Neuronal stem cell (in vitro differentiated cells): ENCODE results near the gene RTTN.

Experiments
- DNase-seq: peaks from one replicate; pipeline ENCODE4 v3.0.0-alpha.2; 2013; ENCODE audit warnings: low spot score
- H2AFZ ChIP-seq: one replicate; pipeline ENCODE4 v1.6.1; 2013; ENCODE audit warnings: mild to moderate bottlenecking, low read length, inconsistent platforms
- H2AK5ac ChIP-seq: 2 replicates; pipeline ENCODE4 v1.6.1; 2013; ENCODE audit warnings: low read depth, mild to moderate bottlenecking, inconsistent platforms, low read length, moderate library complexity, mixed read lengths
- H2BK120ac ChIP-seq: 2 replicates; pipeline ENCODE4 v1.6.1; 2013; ENCODE audit warnings: low read depth, mild to moderate bottlenecking, inconsistent platforms, low read length, moderate library complexity, mixed read lengths
- H2BK12ac ChIP-seq: one replicate; pipeline ENCODE4 v1.6.1; 2013; ENCODE audit warnings: low read length, inconsistent platforms
- H2BK15ac ChIP-seq: 2 replicates; pipeline ENCODE4 v1.6.1; 2013; ENCODE audit warnings: mild to moderate bottlenecking, low read length, inconsistent platforms, mixed read lengths
- H2BK5ac ChIP-seq: one replicate; pipeline ENCODE4 v1.6.1; 2013; ENCODE audit warnings: inconsistent platforms, mild to moderate bottlenecking, low read length, moderate library complexity
- H3K14ac ChIP-seq: one replicate; pipeline ENCODE4 v1.6.1; 2013; ENCODE audit warnings: low read length, inconsistent platforms
- H3K18ac ChIP-seq: 2 replicates; pipeline ENCODE4 v1.6.1; 2013; ENCODE audit warnings: low read length, inconsistent platforms
- H3K23ac ChIP-seq: 2 replicates; pipeline ENCODE4 v1.6.1; 2013; ENCODE audit warnings: low read depth, mild to moderate bottlenecking, mixed read lengths, low read length, inconsistent platforms; ENCODE audit not compliant: poor library complexity
- H3K27ac ChIP-seq: replicated peaks from 3 replicates; pipeline ENCODE4 v1.5.1; 2013; ENCODE audit warnings: low read length, inconsistent platforms
- H3K27me3 ChIP-seq, 3 experiments: 2 replicates each; pipeline ENCODE4 v1.6.1; 2013; ENCODE audit warnings: low read length in 3 of 3, mild to moderate bottlenecking in 2 of 3, inconsistent platforms in 1 of 3, low read depth in 1 of 3, mixed read lengths in 1 of 3, moderate library complexity in 1 of 3; ENCODE audit not compliant: control insufficient read depth in 3 of 3, insufficient read depth in 3 of 3
- H3K36me3 ChIP-seq, 2 donors: replicated peaks in 1 of 2; 2 replicates each; pipeline ENCODE4 v1.6.1; 2013; ENCODE audit warnings: low read length in 2 of 2; ENCODE audit not compliant: control insufficient read depth in 2 of 2, insufficient read depth in 2 of 2
- H3K4ac ChIP-seq: 2 replicates; pipeline ENCODE4 v1.6.1; 2013; ENCODE audit warnings: inconsistent platforms, mild to moderate bottlenecking, low read length, moderate library complexity
- H3K4me1 ChIP-seq, 2 donors: 1 replicate in 1 of 2; 2 replicates in 1 of 2; pipeline ENCODE4 v1.6.1; 2013; ENCODE audit warnings: low read length in 2 of 2, low read depth in 1 of 2; ENCODE audit not compliant: control insufficient read depth in 2 of 2, insufficient read depth in 1 of 2
- H3K4me2 ChIP-seq: one replicate; pipeline ENCODE4 v1.6.1; 2013; ENCODE audit warnings: mild to moderate bottlenecking, low read length, inconsistent platforms; ENCODE audit not compliant: insufficient read depth, poor library complexity, severe bottlenecking
- H3K4me3 ChIP-seq, 2 donors: 2 replicates each; pipeline ENCODE4 v1.5.1; 2013; ENCODE audit warnings: low read length in 2 of 2, mild to moderate bottlenecking in 2 of 2, inconsistent platforms in 1 of 2, moderate library complexity in 1 of 2
- H3K79me1 ChIP-seq: one replicate; pipeline ENCODE4 v1.6.1; 2013; ENCODE audit warnings: low read depth, mild to moderate bottlenecking, inconsistent platforms, low read length, moderate library complexity
- H3K9ac ChIP-seq: one replicate; pipeline ENCODE4 v1.6.1; 2013; ENCODE audit warnings: mild to moderate bottlenecking, low read depth, low read length, inconsistent platforms; ENCODE audit not compliant: poor library complexity
- H3K9me3 ChIP-seq, 2 donors: replicated peaks in 1 of 2; 2 replicates each; pipeline versions ENCODE3 to v1.6.1; 2013; ENCODE audit warnings: low read length in 2 of 2, mild to moderate bottlenecking in 2 of 2, inconsistent platforms in 1 of 2, low read depth in 1 of 2, mixed read lengths in 1 of 2, moderate library complexity in 1 of 2; ENCODE audit not compliant: control insufficient read depth in 2 of 2, insufficient read depth in 1 of 2
- H4K8ac ChIP-seq: one replicate; pipeline ENCODE4 v1.6.1; 2013; ENCODE audit warnings: low read depth, mild to moderate bottlenecking, inconsistent platforms, low read length, moderate library complexity
- H4K91ac ChIP-seq: one replicate; pipeline ENCODE4 v1.6.1; 2013; ENCODE audit warnings: low read length, low read depth, mild to moderate bottlenecking, inconsistent platforms; ENCODE audit not compliant: poor library complexity
- WGBS, 2 donors: extraction: QIAGEN DNeasy Blood & Tissue Kit; methylation state at CpG; one replicate each; pipeline ENCODE4 v1.1.7; 2013; ENCODE audit warnings: missing lambda C conversion rate in 2 of 2, mixed read lengths in 1 of 2; ENCODE audit not compliant: insufficient read length in 2 of 2, insufficient replicate concordance in 1 of 2; ENCODE audit errors: extremely low coverage in 2 of 2; 5-methylcytosine and 5-hydroxymethylcytosine counted together

Gene RTTN

GRCh38 chr18:70074116-70074515, 131.4 kb downstream of the RTTN start:
- peaks cover 2 to 25% of the 10 kb centered on the region in 2 donors for H3K36me3 ChIP-seq
- no CpG with 5 or more reads among the region's 1 CpG for WGBS, 2 donors
- H3K27ac ChIP-seq: no peak overlapping the region
- no peak overlapping the region for H4K91ac ChIP-seq
- H3K4me1 ChIP-seq: no peaks in the 10 kb centered on the region
- H2BK15ac ChIP-seq: no peak overlapping the region
- H3K9me3 ChIP-seq: peaks cover 0 to under 1% of the 10 kb centered on the region in 2 donors
- DNase-seq: no peak
- no peak overlapping the region for H2AFZ ChIP-seq
- no peak overlapping the region for H3K4ac ChIP-seq
- H3K9ac ChIP-seq: no peak overlapping the region
- H2BK12ac ChIP-seq: no peak overlapping the region
- H3K27me3 ChIP-seq: no peaks in the 10 kb centered on the region
- H3K79me1 ChIP-seq: no peaks in the 10 kb centered on the region
- no peak overlapping the region for H4K8ac ChIP-seq
- H3K4me2 ChIP-seq: no peak overlapping the region
- H3K4me3 ChIP-seq: no peak overlapping the region
- no peak overlapping the region for H2AK5ac ChIP-seq
- no peak overlapping the region for H3K18ac ChIP-seq
- no peak overlapping the region for H3K23ac ChIP-seq
- no peak overlapping the region for H2BK5ac ChIP-seq
- no peak overlapping the region for H2BK120ac ChIP-seq
- H3K14ac ChIP-seq: no peak overlapping the region

GRCh38 chr18:70073432-70073831, 132.1 kb downstream of the RTTN start:
- H4K8ac ChIP-seq: no peak overlapping the region
- H3K4ac ChIP-seq: no peak overlapping the region
- no peak overlapping the region for H3K4me3 ChIP-seq
- H3K36me3 ChIP-seq: peaks cover 2 to 22% of the 10 kb centered on the region in 2 donors
- H3K27me3 ChIP-seq: no peaks in the 10 kb centered on the region
- no peaks in the 10 kb centered on the region for H3K4me1 ChIP-seq
- no peak overlapping the region for H2BK5ac ChIP-seq
- no peak overlapping the region for H2BK12ac ChIP-seq
- H3K18ac ChIP-seq: no peak overlapping the region
- DNase-seq: no peak
- H2AK5ac ChIP-seq: no peak overlapping the region
- H3K9ac ChIP-seq: no peak overlapping the region
- H3K14ac ChIP-seq: no peak overlapping the region
- H2BK15ac ChIP-seq: no peak overlapping the region
- no peak overlapping the region for H2BK120ac ChIP-seq
- H3K79me1 ChIP-seq: no peaks in the 10 kb centered on the region
- no peak overlapping the region for H3K4me2 ChIP-seq
- no peak overlapping the region for H4K91ac ChIP-seq
- no CpG with 5 or more reads among the region's 5 CpGs for WGBS, 2 donors
- no peak overlapping the region for H3K23ac ChIP-seq
- no peak overlapping the region for H2AFZ ChIP-seq
- no peaks in the 10 kb centered on the region for H3K9me3 ChIP-seq
- no peak overlapping the region for H3K27ac ChIP-seq

- Histone ChIP-seq H3K79me1 (no peaks in the 10 kb centered on the region), H3K18ac (no peak overlapping the region), H3K9me3 (no peaks in the 10 kb centered on the region), H3K4me3 (no peak overlapping the region), H3K27me3 (no peaks in the 10 kb centered on the region), H3K4ac (no peak overlapping the region), H2BK12ac (no peak overlapping the region), H3K27ac (no peak overlapping the region), H3K4me2 (no peak overlapping the region), H4K91ac (no peak overlapping the region), H2BK15ac (no peak overlapping the region), H3K36me3 (peaks cover 2 to 18% of the 10 kb centered on the region in 2 donors), H2BK120ac (no peak overlapping the region), H3K4me1 (no peaks in the 10 kb centered on the region), H2AFZ (no peak overlapping the region), H4K8ac (no peak overlapping the region), H2AK5ac (no peak overlapping the region), H3K9ac (no peak overlapping the region), H2BK5ac (no peak overlapping the region), H3K23ac (no peak overlapping the region), H3K14ac (no peak overlapping the region)
- no peak for DNase-seq
- WGBS, 2 donors: no CpG with 5 or more reads among the region's 1 CpG
These were observed 132.8 kb downstream of the RTTN start for GRCh38 chr18:70072678-70073077.

DNA sequence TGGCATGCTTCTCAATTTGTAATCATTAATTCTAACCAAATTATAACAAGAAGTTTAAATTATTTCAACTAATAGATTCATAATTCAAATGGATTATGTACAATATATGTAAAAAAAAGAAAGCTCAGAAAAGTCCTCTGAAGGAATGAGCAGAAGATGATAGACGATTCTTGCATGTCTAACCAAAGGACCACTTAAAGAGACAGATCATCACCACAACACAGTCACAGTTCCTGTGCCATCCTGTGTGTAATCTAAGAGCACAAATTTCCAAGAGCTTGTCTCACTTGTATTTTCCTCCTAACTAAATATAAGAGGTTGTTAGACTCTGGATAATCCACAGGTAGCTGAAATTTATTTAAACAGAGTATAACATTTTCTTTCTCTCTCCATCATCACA, 135.5 kb downstream of the RTTN start:
- no peak overlapping the region for H3K18ac ChIP-seq
- no peak overlapping the region for H2BK12ac ChIP-seq
- no peak overlapping the region for H2BK15ac ChIP-seq
- DNase-seq: no peak
- no peak overlapping the region for H3K27ac ChIP-seq
- no peaks in the 10 kb centered on the region for H3K79me1 ChIP-seq
- no peaks in the 10 kb centered on the region for H3K27me3 ChIP-seq
- H3K9me3 ChIP-seq: no peaks in the 10 kb centered on the region
- peaks cover 2 to 12% of the 10 kb centered on the region in 2 donors for H3K36me3 ChIP-seq
- no peak overlapping the region for H4K8ac ChIP-seq
- H2BK5ac ChIP-seq: no peak overlapping the region
- no peak overlapping the region for H3K14ac ChIP-seq
- H2BK120ac ChIP-seq: no peak overlapping the region
- WGBS, 2 donors: no CpG with 5 or more reads among the region's 1 CpG
- H3K23ac ChIP-seq: no peak overlapping the region
- no peak overlapping the region for H4K91ac ChIP-seq
- H3K4me3 ChIP-seq: no peak overlapping the region
- no peaks in the 10 kb centered on the region for H3K4me1 ChIP-seq
- no peak overlapping the region for H3K9ac ChIP-seq
- no peak overlapping the region for H3K4ac ChIP-seq
- H3K4me2 ChIP-seq: no peak overlapping the region
- H2AK5ac ChIP-seq: no peak overlapping the region
- H2AFZ ChIP-seq: no peak overlapping the region
